ENCODE measurements around the gene NSL1. TPM values are rescaled to one million over a fixed set of nuclear protein-coding genes. Genes with fewer than 3 reads are reported as not detected.
"Not testable (repeated sequence)": the region's sequence is repeated elsewhere in the genome, so short reads cannot be mapped to it uniquely, and the experiment has no call there.

NSL1 gene
- total RNA-seq, 4 donors from 2014 or later: 20.1 to 36.4 (median 31.1) TPM

GRCh38 chr1:212728606-212729005 is 63.0 kb downstream of the NSL1 start:
- no peak for ATAC-seq
- TF ChIP-seq POLR2AphosphoS5 (IDR thresholded peaks at IDR 0.05) (no peak), CTCF (IDR thresholded peaks at IDR 0.05) (no peak), POLR2A (IDR thresholded peaks at IDR 0.05) (no peak), EP300 (IDR thresholded peaks at IDR 0.05) (no peak)
- WGBS, 2 donors (ENCODE audit: low coverage in 1 of 2): 67 to 81% methylated on average over 3 of the region's 5 CpGs

GRCh38 chr1:212727386-212728181 is 64.0 kb downstream of the NSL1 start:
- TF ChIP-seq POLR2AphosphoS5 (IDR thresholded peaks at IDR 0.05) (peak; percentile 2), EP300 (IDR thresholded peaks at IDR 0.05) (no peak)
- no peak for ATAC-seq
- no peak overlapping the region for H3K4me3 ChIP-seq
- H3K36me3 ChIP-seq: peaks cover 0 to 3% of the 10 kb centered on the region in 2 donors
- WGBS, 2 donors (ENCODE audit: low coverage in 1 of 2): 64 to 71% methylated on average over 13 of the region's 13 CpGs
- no peaks in the 10 kb centered on the region for H3K27me3 ChIP-seq
- no peaks in the 10 kb centered on the region for H3K9me3 ChIP-seq
- no peaks in the 10 kb centered on the region for H3K4me1 ChIP-seq
- no peak overlapping the region for H3K27ac ChIP-seq

More at GRCh38 chr1:212728606-212729005, 63.0 kb downstream of the NSL1 start:
- no peak overlapping the region for H3K4me3 ChIP-seq
- no peaks in the 10 kb centered on the region for H3K27me3 ChIP-seq
- H3K36me3 ChIP-seq: peaks cover 0 to 8% of the 10 kb centered on the region in 2 donors
- H3K9me3 ChIP-seq: no peaks in the 10 kb centered on the region
- H3K27ac ChIP-seq: no peak overlapping the region
- H3K4me1 ChIP-seq: no peaks in the 10 kb centered on the region

- ATAC-seq: not testable (repeated sequence)
Measured at GRCh38 chr1:212724679-212725078, 66.9 kb downstream of the NSL1 start.

GRCh38 chr1:212722270-212722957 is 69.2 kb downstream of the NSL1 start:
- Histone ChIP-seq H3K4me3 (no peak overlapping the region), H3K27me3 (no peaks in the 10 kb centered on the region), H3K36me3 (no peaks in the 10 kb centered on the region), H3K4me1 (no peaks in the 10 kb centered on the region), H3K9me3 (no peaks in the 10 kb centered on the region), H3K27ac (no peak overlapping the region)
- no peak for ATAC-seq
- WGBS, 2 donors (ENCODE audit: low coverage in 1 of 2): 52 to 53% methylated on average over 3 of the region's 3 CpGs
- TF ChIP-seq POLR2AphosphoS5 (IDR thresholded peaks at IDR 0.05): no peak
- no peak for TF ChIP-seq EP300 (IDR thresholded peaks at IDR 0.05)
- no peak for TF ChIP-seq POLR2A (IDR thresholded peaks at IDR 0.05)
- no peak for TF ChIP-seq CTCF (IDR thresholded peaks at IDR 0.05)

More at GRCh38 chr1:212724679-212725078, 66.9 kb downstream of the NSL1 start:
- not testable (repeated sequence) for H3K36me3 ChIP-seq, H3K4me3 ChIP-seq, H3K27ac ChIP-seq, H3K9me3 ChIP-seq, H3K4me1 ChIP-seq, H3K27me3 ChIP-seq
- no CpG with 5 or more reads among the region's 34 CpGs for WGBS, 2 donors (ENCODE audit: low coverage in 1 of 2)

GRCh38 chr1:212721388-212722247 is 70.0 kb downstream of the NSL1 start:
- Histone ChIP-seq H3K4me1 (no peaks in the 10 kb centered on the region), H3K27me3 (no peaks in the 10 kb centered on the region), H3K36me3 (no peaks in the 10 kb centered on the region), H3K27ac (no peak overlapping the region), H3K9me3 (no peaks in the 10 kb centered on the region), H3K4me3 (no peak overlapping the region)
- TF ChIP-seq CTCF (IDR thresholded peaks at IDR 0.05) (no peak), POLR2AphosphoS5 (IDR thresholded peaks at IDR 0.05) (peak; percentile 4)
- 72 to 100% methylated on average over 1 to 6 of the region's 9 CpGs for WGBS, 2 donors (ENCODE audit: low coverage in 1 of 2)
- ATAC-seq: no peak
